Measurements from ENCODE around the gene RTEL1.

The RTEL1 gene

DNA sequence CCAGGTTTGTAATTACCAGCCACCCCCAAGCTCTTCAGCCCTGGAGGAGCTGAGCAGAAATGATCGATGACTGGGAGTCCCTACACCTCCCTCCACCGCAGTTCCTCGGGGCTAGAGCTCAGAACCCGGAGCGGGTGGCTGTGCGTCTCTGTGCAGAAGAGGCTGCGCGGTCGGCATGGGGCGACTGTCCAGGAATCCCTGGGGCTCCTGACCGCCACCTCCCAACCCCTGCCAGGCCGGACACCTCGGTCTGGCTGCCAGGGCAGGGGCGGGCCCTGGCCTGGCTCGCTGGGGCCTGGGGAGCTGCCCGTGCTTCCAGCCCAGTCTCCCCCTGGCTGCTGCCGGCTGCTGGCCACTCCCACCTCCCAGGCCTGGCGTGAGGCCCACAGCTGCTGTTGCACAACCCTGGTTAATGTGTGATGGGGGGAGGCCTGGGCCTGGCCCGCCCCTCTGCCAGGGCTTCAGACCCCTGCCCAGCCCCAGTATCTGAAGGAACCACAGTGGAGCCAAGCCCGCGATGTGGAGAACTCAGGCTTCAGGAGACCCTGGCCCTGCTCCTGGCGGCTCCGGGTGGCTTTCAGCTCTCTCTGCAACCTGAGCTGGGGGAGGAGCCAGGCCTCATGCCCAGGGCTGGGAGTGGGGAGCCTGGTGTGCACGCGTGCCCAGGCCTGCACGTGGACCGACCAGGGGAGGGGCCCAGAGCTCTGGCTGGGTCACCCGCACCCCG lies 82.7 kb downstream of the RTEL1 start:
- DNase-seq (ENCODE audit: low read depth in 2 of 2): no peak

DNA sequence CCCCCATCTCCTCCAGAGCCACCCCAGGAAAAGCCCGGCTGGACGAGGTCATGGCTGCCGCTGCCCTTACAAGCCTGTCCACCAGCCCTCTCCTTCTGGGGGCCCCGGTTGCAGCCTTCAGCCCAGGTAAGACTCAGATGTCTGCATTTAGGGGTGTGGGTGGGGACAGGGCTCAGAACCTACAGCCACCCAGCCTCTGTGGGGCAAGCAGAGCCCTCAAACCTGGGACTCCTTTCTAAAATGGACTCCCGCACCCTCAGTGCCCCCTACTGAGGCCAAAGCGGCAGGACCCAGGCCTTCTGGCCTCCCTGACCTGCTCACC lies 83.2 kb downstream of the RTEL1 start:
- DNase-seq (ENCODE audit: low read depth in 2 of 2): no peak

DNA sequence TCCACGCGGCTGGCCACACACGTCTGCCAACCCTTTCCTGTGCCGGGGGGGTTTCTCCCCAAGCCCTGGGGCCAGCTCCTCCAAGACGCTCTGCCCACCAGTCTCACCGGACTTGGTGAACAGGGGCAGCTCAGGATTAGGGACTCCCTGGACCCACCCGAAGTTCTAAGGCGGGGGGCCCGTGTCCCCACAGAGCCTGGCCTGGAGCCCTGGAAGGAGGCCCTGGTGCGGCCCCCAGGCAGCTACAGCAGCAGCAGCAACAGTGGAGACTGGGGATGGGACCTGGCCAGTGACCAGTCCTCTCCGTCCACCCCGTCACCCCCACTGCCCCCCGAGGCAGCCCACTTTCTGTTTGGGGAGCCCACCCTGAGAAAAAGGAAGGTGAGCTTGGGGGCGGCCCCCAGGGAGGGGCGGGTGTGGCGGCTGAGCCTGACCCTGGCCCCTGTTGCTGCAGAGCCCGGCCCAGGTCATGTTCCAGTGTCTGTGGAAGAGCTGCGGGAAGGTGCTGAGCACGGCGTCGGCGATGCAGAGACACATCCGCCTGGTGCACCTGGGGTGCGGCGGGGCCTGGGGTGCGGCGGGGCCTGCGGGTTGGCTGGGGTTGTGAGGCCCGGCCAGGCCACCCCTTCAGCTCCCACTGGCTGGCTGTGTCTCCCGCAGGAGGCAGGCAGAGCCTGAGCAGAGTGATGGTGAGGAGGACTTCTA lies 83.7 kb downstream of the RTEL1 start:
- DNase-seq (ENCODE audit: low read depth in 2 of 2): no peak

DNA sequence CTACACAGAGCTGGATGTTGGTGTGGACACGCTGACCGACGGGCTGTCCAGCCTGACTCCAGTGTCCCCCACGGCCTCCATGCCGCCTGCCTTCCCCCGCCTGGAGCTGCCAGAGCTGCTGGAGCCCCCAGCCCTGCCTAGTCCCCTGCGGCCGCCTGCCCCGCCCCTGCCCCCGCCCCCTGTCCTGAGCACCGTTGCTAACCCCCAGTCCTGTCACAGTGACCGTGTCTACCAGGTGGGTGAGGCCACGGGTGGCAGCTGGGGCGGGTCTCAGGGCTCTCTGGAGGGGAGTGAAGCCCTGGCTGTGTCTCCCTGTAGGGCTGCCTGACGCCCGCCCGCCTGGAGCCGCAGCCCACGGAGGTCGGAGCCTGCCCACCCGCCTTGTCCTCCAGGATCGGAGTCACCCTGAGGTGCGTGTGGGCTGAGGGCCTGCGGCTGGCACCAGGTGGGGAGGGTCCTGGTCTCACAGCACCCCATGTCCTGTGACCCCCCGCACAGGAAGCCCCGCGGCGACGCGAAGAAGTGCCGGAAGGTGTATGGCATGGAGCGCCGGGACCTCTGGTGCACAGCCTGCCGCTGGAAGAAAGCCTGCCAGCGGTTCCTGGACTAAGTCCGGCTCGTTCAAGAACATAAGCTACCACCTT lies 84.4 kb downstream of the RTEL1 start:
- DNase-seq (ENCODE audit: low read depth in 2 of 2): no peak

DNA sequence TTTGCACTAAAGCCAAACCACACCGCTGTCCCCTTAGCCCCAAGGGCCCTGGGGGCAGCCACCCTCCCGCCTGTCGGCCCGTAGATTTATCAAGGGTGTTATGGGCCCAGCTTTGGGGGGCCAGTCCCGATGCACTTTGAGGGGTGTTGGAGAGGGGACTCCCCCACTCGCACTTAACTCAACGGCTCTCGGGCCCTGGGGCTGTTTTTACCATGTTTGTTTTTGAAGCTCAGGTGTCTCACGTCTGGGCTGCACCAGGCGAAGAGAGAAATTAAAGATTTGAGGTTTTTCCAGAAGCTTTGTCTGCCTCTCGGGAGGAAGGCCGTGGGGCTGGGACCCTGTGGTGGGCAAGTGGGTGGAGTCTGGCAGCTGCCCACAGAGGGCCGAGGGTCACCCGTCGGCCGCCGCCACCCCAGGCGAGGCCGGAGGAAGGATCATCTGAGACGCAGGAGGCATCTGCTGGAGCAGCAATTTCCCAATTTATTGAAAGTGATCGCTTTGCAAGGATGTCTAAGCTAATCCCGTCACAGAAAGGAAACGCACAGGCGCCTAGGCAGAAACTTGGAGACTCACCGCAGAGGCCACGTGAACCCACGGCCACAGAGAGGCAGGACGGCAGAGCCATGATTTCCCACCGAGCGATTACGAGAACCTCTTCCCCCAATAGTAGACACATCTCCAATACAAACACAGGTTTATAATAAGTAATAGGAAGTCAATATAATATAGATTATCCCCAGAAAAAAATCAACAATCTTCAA lies 85.3 kb downstream of the RTEL1 start:
- DNase-seq (ENCODE audit: low read depth in 2 of 2): no peak

DNA sequence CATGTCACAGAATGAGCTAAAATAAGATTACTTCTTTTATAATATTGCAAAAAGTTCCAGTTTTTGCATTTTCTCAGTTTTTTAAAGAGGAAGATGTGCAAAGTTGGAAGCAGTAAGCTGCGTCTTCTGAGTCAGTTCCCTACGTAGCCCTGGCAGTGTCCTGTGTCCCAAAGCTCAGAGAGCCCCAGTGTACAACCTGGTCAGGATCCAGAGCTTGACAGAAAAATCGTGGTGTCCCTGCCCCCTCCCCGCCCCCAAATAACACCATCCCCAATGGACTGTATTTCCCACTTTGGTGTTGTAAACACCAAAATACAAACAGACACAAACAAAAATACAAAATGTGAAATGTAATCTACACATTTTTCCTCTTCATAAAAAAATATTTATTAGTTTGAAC lies 86.0 kb downstream of the RTEL1 start:
- DNase-seq (ENCODE audit: low read depth in 2 of 2): no peak

DNA sequence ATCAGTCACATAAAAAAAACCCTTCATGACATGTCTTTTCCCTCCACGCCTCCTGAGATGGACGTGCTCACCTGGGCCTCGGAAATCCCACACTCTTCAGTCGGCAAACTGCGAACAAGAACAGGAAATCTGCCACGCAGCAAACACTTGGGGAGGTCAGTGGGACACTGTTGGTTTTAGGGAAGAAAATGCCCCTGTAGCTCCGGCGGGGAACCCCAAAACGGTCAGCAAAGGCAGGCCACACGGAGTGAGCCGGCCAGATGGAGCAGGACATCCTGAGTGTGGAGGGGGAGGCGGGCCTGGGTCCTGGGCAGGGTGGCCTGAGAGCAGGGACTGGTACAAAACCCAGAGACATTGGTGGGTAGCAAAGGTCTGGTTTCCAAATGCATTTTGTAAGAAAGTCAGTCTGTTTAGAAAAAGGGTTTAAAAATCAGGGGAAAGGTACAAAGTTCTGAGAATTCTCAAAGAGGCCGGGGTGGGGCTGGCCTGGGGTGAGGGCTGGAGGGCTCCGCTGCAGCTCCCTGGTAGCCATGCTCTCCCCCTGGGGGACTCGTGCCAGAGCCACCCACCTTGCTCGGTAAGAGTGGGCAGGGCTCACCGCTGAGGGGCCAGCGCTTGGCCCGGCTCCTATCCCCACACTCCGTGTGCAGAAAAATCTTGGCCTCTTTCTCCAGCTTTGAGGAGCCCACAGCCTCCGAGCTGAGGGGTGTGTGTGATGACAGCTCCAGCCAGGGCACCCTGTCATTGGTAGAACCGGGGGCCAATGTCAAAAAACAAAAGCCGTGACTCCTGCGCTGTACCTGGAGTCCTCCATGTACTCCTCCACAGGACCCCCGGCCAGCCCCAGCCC lies 86.7 kb downstream of the RTEL1 start:
- no peak for DNase-seq (ENCODE audit: low read depth in 2 of 2)

DNA sequence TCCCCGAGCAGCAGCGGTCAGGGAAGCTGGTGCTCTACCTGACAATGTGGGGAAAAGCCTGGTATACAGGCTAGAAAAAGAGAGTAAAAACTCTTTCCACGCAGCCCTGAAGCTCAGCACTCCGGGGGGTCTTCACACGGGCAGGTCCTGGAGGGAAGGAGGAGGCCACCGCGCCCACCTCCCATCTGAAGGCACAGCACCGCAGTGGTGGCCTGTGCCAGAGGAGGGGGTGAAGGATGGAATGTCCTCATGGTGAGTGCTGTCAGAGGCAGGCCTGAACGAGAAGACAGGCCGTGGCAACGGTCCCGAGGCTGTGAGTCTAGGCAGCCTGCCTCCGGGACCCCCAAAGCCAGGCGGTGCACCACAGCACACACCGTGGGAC lies 87.3 kb downstream of the RTEL1 start:
- no peak for DNase-seq (ENCODE audit: low read depth in 2 of 2)

Measured in stimulated activated CD4-positive, alpha-beta T cell treated with anti-CD3 and anti-CD28 coated beads, Interleukin-12 subunit alpha, Interleukin-12 subunit beta, amount 100 ng/mL, for 24 hours (primary cell).